Stomach (tissue), 4 donors: ENCODE results near the gene KIF5A.

Source experiments
- CTCF ChIP-seq, 7 experiments: fragments of 450-650 bp in 4 of 7; fragments of 200-600 bp in 3 of 7; sonication (generic) in 3 of 7; IDR thresholded peaks; one replicate each; pipeline ENCODE4 v1.5.1; 2016 to 2019; ENCODE audit warnings: antibody characterized with exemption in 7 of 7, control low read depth in 2 of 7, mild to moderate bottlenecking in 1 of 7
- EP300 ChIP-seq: sonication (generic); formaldehyde crosslinking; IDR thresholded peaks from one replicate; pipeline ENCODE4 v1.6.1; 2017; ENCODE audit warnings: antibody characterized with exemption
- POLR2A ChIP-seq, 4 donors: fragments of 450-650 bp; IDR thresholded peaks; one replicate each; pipeline ENCODE4 v1.6.1; 2016; ENCODE audit warnings: antibody characterized with exemption in 4 of 4, control low read depth in 2 of 4, mild to moderate bottlenecking in 1 of 4, moderate library complexity in 1 of 4
- POLR2AphosphoS5 ChIP-seq, 3 donors: sonication (generic); formaldehyde crosslinking; IDR thresholded peaks; one replicate each; pipeline ENCODE4 v1.6.1; 2016; ENCODE audit warnings: antibody characterized with exemption in 3 of 3

GRCh38 chr12:57628280-57629191 is 78.7 kb downstream of the KIF5A start:
- TF ChIP-seq POLR2AphosphoS5 (IDR thresholded peaks at IDR 0.05) (no peak), POLR2A (IDR thresholded peaks at IDR 0.05) (no peak), CTCF (IDR thresholded peaks at IDR 0.05) (no peak), EP300 (no peak)
